Measurements from ENCODE around the gene DRG2.

The DRG2 gene

GRCh38 chr17:18156171-18156975 lies 68.6 kb downstream of the DRG2 start:
- no peak for TF ChIP-seq GATA2 (IDR thresholded peaks at IDR 0.05; ENCODE audit: low read depth, low read length)
- TF ChIP-seq GATA3 (IDR thresholded peaks at IDR 0.05; ENCODE audit: low read depth, low read length) = no peak

GRCh38 chr17:18156976-18157280 lies 69.2 kb downstream of the DRG2 start:
- no peak for TF ChIP-seq GATA2 (IDR thresholded peaks at IDR 0.05; ENCODE audit: low read depth, low read length)
- TF ChIP-seq GATA3 (IDR thresholded peaks at IDR 0.05; ENCODE audit: low read depth, low read length) = no peak
